SU-DHL-6 (cell line): ENCODE measurements around the gene KDM6B.

Experiments
- EZH2phosphoT487 ChIP-seq: fragments of 200-600 bp; sonication (generic), shearing (Covaris generic); conservative IDR thresholded peaks from 2 replicates; pipeline ENCODE4 v1.6.1; 2018; ENCODE audit warnings: mild to moderate bottlenecking, antibody characterized with exemption, low read length, moderate library complexity, mixed read lengths
- TF ChIP-seq, protein P1 (sequence below): fragments of 200-600 bp; sonication (generic); IDR thresholded peaks from one replicate; pipeline ENCODE4 v1.5.1; 2017; ENCODE audit warnings: antibody characterized with exemption, mild to moderate bottlenecking, low read length, moderate library complexity; ENCODE audit not compliant: insufficient read depth, poor library complexity, severe bottlenecking

DNA sequence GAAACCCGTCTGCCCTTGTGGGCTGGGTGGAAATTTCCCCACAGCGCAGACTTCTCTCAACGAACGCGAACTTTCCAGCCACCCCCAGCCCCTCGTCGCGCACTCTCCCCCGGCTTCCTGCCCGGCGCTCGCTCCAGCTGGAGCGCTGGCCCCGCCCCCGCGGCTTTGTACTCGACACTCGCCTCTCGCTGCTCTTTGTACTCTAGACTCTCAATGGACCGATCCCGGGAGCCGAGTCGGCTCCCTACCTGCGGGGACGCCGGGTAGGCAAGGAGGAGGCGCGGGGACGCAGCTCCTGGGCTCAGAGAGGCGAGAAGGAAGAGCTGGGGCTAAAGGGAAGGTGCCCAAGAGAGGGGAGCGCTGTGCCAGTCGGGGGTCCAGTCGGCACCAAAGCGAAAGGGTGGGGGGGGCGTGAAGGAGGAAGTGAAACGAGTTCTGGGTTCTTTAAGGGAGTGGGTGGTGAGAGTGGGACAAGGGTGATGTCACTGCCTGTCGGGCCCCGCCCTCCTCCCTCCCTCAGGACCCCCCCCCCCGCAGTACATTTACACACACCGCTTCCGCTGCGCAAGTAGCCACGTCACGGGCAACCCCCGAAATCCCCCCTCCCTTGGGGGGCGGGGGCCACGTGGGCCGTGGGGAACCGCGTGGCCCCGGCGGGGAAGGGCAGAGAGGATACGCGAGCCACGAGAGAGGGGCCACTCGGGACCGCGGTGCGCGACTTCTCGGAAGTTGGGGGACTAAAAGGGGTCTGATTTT lies 9.7 kb downstream of the KDM6B start:
- TF ChIP-seq, protein P1, sequence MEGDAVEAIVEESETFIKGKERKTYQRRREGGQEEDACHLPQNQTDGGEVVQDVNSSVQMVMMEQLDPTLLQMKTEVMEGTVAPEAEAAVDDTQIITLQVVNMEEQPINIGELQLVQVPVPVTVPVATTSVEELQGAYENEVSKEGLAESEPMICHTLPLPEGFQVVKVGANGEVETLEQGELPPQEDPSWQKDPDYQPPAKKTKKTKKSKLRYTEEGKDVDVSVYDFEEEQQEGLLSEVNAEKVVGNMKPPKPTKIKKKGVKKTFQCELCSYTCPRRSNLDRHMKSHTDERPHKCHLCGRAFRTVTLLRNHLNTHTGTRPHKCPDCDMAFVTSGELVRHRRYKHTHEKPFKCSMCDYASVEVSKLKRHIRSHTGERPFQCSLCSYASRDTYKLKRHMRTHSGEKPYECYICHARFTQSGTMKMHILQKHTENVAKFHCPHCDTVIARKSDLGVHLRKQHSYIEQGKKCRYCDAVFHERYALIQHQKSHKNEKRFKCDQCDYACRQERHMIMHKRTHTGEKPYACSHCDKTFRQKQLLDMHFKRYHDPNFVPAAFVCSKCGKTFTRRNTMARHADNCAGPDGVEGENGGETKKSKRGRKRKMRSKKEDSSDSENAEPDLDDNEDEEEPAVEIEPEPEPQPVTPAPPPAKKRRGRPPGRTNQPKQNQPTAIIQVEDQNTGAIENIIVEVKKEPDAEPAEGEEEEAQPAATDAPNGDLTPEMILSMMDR = no peak
- no peak for TF ChIP-seq EZH2phosphoT487
